HCT116 (cell line): ENCODE results near the gene CCR7.

Experiments
- EGR1 ChIP-seq: IDR thresholded peaks from 2 replicates; pipeline ENCODE4 v1.6.1; 2012; ENCODE audit warnings: low read depth
- EZH2 ChIP-seq: fragments of 200-600 bp; sonication (generic); IDR thresholded peaks from 2 replicates; pipeline ENCODE4 v1.6.1; 2017; ENCODE audit warnings: antibody characterized with exemption, mixed run types
- EZH2phosphoT487 ChIP-seq: fragments of 200-600 bp; IDR thresholded peaks from 2 replicates; pipeline ENCODE4 v1.6.1; 2018; ENCODE audit warnings: antibody characterized with exemption, borderline replicate concordance
- JUND ChIP-seq: IDR thresholded peaks from 2 replicates; pipeline ENCODE4 v1.6.1; 2012
- POLR2A ChIP-seq: IDR thresholded peaks from 2 replicates; pipeline ENCODE4 v1.7.0; 2011; ENCODE audit warnings: borderline replicate concordance; ENCODE audit not compliant: insufficient read depth, insufficient read length; ENCODE audit errors: extremely low read depth
- POLR2AphosphoS5 ChIP-seq: IDR thresholded peaks from 2 replicates; pipeline ENCODE4 v1.6.1; 2011; ENCODE audit warnings: mild to moderate bottlenecking, low read depth, low read length, moderate library complexity
- RAD21 ChIP-seq: IDR thresholded peaks from 2 replicates; pipeline ENCODE4 v1.6.1; 2012; ENCODE audit warnings: low read depth, mild to moderate bottlenecking
- SP1 ChIP-seq: IDR thresholded peaks from 2 replicates; pipeline ENCODE4 v1.6.1; 2012; ENCODE audit warnings: low read depth
- TCF7L2 ChIP-seq: IDR thresholded peaks from 2 replicates; pipeline ENCODE4 v1.7.0; 2011; ENCODE audit warnings: borderline replicate concordance, inconsistent platforms; ENCODE audit not compliant: insufficient read depth, insufficient read length; ENCODE audit errors: extremely low read depth
- YY1 ChIP-seq: IDR thresholded peaks from 2 replicates; pipeline ENCODE4 v1.6.1; 2011; ENCODE audit warnings: low read length, low read depth, moderate library complexity, mild to moderate bottlenecking; ENCODE audit not compliant: insufficient replicate concordance; ENCODE audit errors: extremely low read depth
- TF ChIP-seq, protein P1 (sequence below), 3 experiments: fragments of 200-600 bp in 1 of 3; sonication (generic) in 1 of 3; IDR thresholded peaks in 2 of 3; conservative IDR thresholded peaks in 1 of 3; 2 replicates each; pipeline ENCODE4 v1.5.1; 2012 to 2017; ENCODE audit warnings: low read depth in 2 of 3, low read length in 2 of 3, antibody characterized with exemption in 1 of 3, borderline replicate concordance in 1 of 3, control low read depth in 1 of 3, mild to moderate bottlenecking in 1 of 3, mixed read lengths in 1 of 3, mixed run types in 1 of 3, moderate library complexity in 1 of 3; ENCODE audit not compliant: insufficient read depth in 1 of 3
- TF ChIP-seq, protein P2 (sequence below): IDR thresholded peaks from 2 replicates; pipeline ENCODE4 v1.6.1; 2012
- TF ChIP-seq, protein P3 (sequence below): IDR thresholded peaks from 2 replicates; pipeline ENCODE4 v1.6.1; 2012
- TF ChIP-seq, protein P4 (sequence below): IDR thresholded peaks from 2 replicates; pipeline ENCODE4 v1.6.1; 2012; ENCODE audit warnings: low read depth

DNA sequence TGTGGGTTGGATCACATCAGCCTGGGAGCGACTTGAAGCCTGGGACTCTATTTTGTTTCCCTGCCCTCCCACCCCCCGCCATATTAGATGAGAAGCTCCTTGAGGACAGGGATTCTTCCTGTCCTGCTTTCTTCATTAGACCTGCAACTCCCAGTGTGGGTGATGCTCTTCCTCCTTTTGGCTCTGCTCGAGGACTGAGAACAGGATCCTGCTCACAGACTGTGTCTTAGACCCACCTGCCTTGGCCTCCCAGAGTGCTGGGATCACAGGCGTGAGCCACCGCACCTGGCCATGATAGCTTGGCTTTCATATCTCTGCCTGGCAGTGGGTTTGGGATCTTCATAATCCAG lies 42.3 kb downstream of the CCR7 start:
- TF ChIP-seq, protein P1, sequence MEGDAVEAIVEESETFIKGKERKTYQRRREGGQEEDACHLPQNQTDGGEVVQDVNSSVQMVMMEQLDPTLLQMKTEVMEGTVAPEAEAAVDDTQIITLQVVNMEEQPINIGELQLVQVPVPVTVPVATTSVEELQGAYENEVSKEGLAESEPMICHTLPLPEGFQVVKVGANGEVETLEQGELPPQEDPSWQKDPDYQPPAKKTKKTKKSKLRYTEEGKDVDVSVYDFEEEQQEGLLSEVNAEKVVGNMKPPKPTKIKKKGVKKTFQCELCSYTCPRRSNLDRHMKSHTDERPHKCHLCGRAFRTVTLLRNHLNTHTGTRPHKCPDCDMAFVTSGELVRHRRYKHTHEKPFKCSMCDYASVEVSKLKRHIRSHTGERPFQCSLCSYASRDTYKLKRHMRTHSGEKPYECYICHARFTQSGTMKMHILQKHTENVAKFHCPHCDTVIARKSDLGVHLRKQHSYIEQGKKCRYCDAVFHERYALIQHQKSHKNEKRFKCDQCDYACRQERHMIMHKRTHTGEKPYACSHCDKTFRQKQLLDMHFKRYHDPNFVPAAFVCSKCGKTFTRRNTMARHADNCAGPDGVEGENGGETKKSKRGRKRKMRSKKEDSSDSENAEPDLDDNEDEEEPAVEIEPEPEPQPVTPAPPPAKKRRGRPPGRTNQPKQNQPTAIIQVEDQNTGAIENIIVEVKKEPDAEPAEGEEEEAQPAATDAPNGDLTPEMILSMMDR (IDR thresholded peaks at IDR 0.05 in 2 of 3, conservative IDR thresholded peaks at IDR 0.05 in 1 of 3; ENCODE audit: borderline replicate concordance in 1 of 3, insufficient read depth in 1 of 3, low read depth in 2 of 3, low read length in 2 of 3), result no peak
- TF ChIP-seq EGR1 (no peak), POLR2A (no peak), POLR2AphosphoS5 (no peak), YY1 (no peak), EZH2phosphoT487 (no peak), RAD21 (no peak), JUND (no peak), EZH2 (no peak), SP1 (no peak), TCF7L2 (no peak)
- TF ChIP-seq, protein P2, sequence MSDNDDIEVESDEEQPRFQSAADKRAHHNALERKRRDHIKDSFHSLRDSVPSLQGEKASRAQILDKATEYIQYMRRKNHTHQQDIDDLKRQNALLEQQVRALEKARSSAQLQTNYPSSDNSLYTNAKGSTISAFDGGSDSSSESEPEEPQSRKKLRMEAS, result no peak
- TF ChIP-seq, protein P3, sequence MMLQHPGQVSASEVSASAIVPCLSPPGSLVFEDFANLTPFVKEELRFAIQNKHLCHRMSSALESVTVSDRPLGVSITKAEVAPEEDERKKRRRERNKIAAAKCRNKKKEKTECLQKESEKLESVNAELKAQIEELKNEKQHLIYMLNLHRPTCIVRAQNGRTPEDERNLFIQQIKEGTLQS, result no peak
- TF ChIP-seq, protein P4, sequence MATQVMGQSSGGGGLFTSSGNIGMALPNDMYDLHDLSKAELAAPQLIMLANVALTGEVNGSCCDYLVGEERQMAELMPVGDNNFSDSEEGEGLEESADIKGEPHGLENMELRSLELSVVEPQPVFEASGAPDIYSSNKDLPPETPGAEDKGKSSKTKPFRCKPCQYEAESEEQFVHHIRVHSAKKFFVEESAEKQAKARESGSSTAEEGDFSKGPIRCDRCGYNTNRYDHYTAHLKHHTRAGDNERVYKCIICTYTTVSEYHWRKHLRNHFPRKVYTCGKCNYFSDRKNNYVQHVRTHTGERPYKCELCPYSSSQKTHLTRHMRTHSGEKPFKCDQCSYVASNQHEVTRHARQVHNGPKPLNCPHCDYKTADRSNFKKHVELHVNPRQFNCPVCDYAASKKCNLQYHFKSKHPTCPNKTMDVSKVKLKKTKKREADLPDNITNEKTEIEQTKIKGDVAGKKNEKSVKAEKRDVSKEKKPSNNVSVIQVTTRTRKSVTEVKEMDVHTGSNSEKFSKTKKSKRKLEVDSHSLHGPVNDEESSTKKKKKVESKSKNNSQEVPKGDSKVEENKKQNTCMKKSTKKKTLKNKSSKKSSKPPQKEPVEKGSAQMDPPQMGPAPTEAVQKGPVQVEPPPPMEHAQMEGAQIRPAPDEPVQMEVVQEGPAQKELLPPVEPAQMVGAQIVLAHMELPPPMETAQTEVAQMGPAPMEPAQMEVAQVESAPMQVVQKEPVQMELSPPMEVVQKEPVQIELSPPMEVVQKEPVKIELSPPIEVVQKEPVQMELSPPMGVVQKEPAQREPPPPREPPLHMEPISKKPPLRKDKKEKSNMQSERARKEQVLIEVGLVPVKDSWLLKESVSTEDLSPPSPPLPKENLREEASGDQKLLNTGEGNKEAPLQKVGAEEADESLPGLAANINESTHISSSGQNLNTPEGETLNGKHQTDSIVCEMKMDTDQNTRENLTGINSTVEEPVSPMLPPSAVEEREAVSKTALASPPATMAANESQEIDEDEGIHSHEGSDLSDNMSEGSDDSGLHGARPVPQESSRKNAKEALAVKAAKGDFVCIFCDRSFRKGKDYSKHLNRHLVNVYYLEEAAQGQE, result no peak
